DMS53 (cell line): ENCODE results near the gene ADORA1.

Source experiments
- DNase-seq: peaks from one replicate; lab custom pipeline; 2025; lab: John Stamatoyannopoulos, UW

The ADORA1 gene

GRCh38 chr1:203173011-203173555 is 45.6 kb downstream of the ADORA1 start:
- no peak for DNase-seq

GRCh38 chr1:203173566-203173965 is 46.0 kb downstream of the ADORA1 start:
- peak; percentile 42 for DNase-seq

- DNase-seq, result no peak
Measured at GRCh38 chr1:203174324-203174985, 46.9 kb downstream of the ADORA1 start.

GRCh38 chr1:203175237-203175826 is 47.8 kb downstream of the ADORA1 start, which contains the start of gene MYBPH:
MYBPH (minus strand) TSS chr1:203175826; CDS start chr1:203175755, 71 bp downstream.
- no peak for DNase-seq

GRCh38 chr1:203175827-203176241 is 48.3 kb downstream of the ADORA1 start:
- DNase-seq, result peak; percentile 20

GRCh38 chr1:203176273-203177035 is 48.9 kb downstream of the ADORA1 start:
- no peak for DNase-seq

- DNase-seq, result no peak
Measured at GRCh38 chr1:203177036-203177405, 49.5 kb downstream of the ADORA1 start.

- no peak for DNase-seq
Measured at GRCh38 chr1:203177470-203178039, 50.0 kb downstream of the ADORA1 start.

- peak; percentile 45 for DNase-seq
Measured at GRCh38 chr1:203178083-203178482, 50.6 kb downstream of the ADORA1 start.

- no peak for DNase-seq
Measured at GRCh38 chr1:203178821-203179666, 51.5 kb downstream of the ADORA1 start.

- no peak for DNase-seq
Measured at GRCh38 chr1:203179667-203180005, 52.1 kb downstream of the ADORA1 start.

GRCh38 chr1:203180611-203181330 is 53.2 kb downstream of the ADORA1 start:
- DNase-seq, result no peak

GRCh38 chr1:203181586-203182386 is 54.3 kb downstream of the ADORA1 start:
- DNase-seq, result no peak

- DNase-seq, result no peak
Measured at GRCh38 chr1:203182387-203182953, 54.9 kb downstream of the ADORA1 start.

- DNase-seq, result no peak
Measured at GRCh38 chr1:203183828-203184227, 56.3 kb downstream of the ADORA1 start.

- DNase-seq, result no peak
Measured at GRCh38 chr1:203184467-203184866, 56.9 kb downstream of the ADORA1 start.

- DNase-seq, result no peak
Measured at GRCh38 chr1:203185061-203185461, 57.5 kb downstream of the ADORA1 start.

- no peak for DNase-seq
Measured at GRCh38 chr1:203185585-203185984, 58.1 kb downstream of the ADORA1 start.

GRCh38 chr1:203186091-203186445 is 58.5 kb downstream of the ADORA1 start:
- DNase-seq, result no peak
